ENCODE measurements around the gene CYP27B1.
"Not testable (repeated sequence)": the region's sequence is repeated elsewhere in the genome, so short reads cannot be mapped to it uniquely, and the experiment has no call there.

The CYP27B1 gene

GRCh38 chr12:57722716-57723629 is 43.9 kb downstream of the CYP27B1 start:
- DNase-seq (ENCODE audit: low read depth, low spot score), result no peak

DNA sequence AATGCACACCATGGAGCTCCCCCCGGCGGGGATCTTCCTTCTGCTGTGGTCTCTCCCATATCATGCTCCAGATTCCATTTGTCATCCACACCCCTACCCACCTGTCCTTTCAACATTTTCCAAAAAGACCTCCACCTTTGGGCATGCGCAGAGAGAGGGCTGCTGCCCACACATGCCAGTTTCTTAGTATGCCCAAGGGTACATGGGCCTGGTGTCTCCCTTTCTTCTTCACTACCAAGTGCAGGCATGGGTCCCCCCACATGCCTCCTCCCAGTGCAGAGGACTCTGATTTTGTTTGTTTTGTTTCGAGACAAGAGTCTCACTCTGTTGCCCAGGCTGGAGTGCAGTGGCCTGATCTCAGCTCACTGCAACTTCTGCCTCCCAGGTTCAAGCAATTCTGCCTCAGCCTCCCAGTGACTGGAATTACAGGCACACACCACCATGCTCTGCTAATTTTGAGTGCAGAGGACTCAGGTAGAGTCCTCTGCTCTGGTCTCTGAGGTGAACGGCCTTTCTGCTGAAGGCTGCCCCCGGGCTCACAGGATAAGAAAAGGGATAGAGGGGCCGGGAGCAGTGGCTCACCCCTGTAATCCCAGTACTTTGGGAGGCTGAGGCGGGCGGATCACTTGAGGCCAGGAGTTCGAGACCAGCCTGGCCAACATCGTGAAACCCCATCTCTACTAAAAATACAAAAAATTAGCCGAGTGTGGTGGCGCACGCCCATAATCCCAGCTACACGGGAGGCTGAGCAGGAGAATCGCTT is 44.9 kb downstream of the CYP27B1 start:
- DNase-seq (ENCODE audit: low read depth, low spot score), result not testable (repeated sequence)

GRCh38 chr12:57720606-57721595 is 46.0 kb downstream of the CYP27B1 start:
- no peak for DNase-seq (ENCODE audit: low read depth, low spot score)

DNA sequence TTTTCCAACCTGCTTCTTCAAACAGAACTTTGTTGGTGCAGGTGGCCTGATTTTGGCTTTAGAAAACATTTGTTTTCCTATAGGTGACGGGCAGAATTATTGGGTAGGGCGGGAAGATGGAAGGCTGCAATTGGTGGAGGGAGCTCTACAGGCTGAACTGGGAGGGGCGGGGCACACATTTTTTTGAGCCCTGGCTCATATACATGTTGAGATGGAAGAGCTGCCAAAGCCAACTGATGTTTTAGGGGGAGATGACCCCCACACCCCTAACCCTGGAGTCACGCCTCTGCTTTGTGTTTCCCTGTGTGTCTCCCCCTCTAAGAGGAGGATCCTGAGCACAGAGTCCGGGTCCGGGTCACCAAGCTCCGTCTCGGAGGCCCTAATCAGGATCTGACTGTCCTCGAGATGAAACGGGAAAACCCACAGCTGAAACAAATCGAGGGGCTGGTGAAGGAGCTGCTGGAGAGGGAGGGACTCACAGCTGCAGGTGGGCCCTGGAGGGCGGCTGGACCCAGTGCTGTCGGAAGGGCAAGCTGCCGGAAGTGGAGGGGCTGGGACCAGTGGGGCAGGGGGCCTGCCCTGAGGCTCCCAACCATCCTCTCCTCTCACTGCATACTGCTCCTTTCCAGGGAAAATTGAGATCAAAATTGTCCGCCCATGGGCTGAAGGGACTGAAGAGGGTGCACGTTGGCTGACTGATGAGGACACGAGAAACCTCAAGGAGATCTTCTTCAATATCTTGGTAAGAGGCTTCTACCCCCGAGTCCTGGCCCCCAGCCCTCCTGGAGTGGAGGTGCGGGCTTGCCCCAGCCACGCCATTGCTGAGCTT is 46.9 kb downstream of the CYP27B1 start:
- no peak for DNase-seq (ENCODE audit: low read depth, low spot score)

GRCh38 chr12:57718641-57719528 is 48.0 kb downstream of the CYP27B1 start:
- DNase-seq (ENCODE audit: low read depth, low spot score), result no peak

DNA sequence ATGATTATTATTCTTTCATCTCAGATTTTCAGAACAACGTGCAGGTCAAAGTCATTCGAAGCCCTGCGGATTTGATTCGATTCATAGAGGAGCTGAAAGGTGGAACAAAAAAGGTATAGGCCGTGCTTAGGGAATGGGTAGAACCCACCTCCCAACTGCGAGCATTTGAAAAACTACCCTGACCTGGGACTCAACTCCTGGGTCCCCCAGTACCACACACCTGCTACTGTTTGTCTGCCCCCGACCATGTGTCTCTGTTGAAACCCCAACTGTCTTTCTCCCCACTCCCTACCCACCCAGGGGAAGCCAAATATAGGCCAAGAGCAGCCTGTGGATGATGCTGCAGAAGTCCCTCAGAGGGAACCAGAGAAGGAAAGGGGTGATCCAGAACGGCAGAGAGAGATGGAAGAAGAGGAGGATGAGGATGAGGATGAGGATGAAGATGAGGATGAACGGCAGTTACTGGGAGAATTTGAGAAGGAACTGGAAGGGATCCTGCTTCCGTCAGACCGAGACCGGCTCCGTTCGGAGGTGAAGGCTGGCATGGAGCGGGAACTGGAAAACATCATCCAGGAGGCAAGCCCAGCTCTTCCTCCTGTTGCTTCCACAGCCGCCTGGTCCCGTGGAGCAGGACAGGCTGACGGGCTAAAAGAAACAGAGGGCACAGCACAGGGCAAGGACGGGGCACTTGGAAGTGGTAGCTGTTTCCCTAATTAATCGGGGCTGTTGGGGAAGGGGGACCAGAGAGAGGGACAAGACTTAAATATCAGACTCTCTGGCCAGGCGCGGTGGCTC is 48.8 kb downstream of the CYP27B1 start:
- no peak for DNase-seq (ENCODE audit: low read depth, low spot score)

DNA sequence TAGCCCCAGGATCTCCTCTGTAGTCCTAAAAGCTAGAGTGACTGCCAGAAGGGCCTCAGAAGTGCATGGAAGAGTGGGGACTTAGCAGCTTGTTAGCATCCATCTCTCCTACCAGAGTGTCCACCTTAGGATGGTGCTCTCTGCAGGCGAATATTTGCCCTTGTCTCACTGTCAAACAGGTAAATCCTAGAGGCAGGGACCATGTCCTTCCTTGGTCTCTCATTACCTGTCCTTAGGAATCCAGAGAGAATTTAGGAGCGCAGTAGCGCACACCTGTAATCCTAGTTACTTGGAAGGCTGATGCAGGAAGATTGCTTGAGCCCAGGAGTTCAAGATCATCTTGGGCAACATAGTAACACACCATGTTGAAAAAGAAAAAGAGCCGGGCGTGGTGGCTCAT is 49.7 kb downstream of the CYP27B1 start:
- no peak for DNase-seq (ENCODE audit: low read depth, low spot score)

GRCh38 chr12:57716305-57716704 is 50.6 kb downstream of the CYP27B1 start:
- DNase-seq (ENCODE audit: low read depth, low spot score), result no peak

GRCh38 chr12:57715786-57716185 is 51.1 kb downstream of the CYP27B1 start:
- DNase-seq (ENCODE audit: low read depth, low spot score), result no peak

GRCh38 chr12:57715036-57715748 is 51.7 kb downstream of the CYP27B1 start:
- not testable (repeated sequence) for DNase-seq (ENCODE audit: low read depth, low spot score)

GRCh38 chr12:57713209-57713608 is 53.7 kb downstream of the CYP27B1 start:
- DNase-seq (ENCODE audit: low read depth, low spot score), result no peak

GRCh38 chr12:57712701-57713100 is 54.2 kb downstream of the CYP27B1 start:
- DNase-seq (ENCODE audit: low read depth, low spot score), result no peak

All from astrocyte of the hippocampus (primary cell).